OCI-LY3 (cell line): Measurements from ENCODE around the gene KDM3A.

ENCODE experiments used
- EZH2phosphoT487 ChIP-seq: fragments of 200-600 bp; shearing (Covaris generic); IDR thresholded peaks from 2 replicates; pipeline ENCODE4 v1.6.1; 2018; ENCODE audit warnings: antibody characterized with exemption, mixed run types, low read depth
- TF ChIP-seq, protein P1 (sequence below): fragments of 200-600, 300-600 bp; sonication (generic); IDR thresholded peaks from 2 replicates; pipeline ENCODE4 v1.5.1; 2014; ENCODE audit warnings: antibody characterized with exemption, low read length, low read depth

DNA sequence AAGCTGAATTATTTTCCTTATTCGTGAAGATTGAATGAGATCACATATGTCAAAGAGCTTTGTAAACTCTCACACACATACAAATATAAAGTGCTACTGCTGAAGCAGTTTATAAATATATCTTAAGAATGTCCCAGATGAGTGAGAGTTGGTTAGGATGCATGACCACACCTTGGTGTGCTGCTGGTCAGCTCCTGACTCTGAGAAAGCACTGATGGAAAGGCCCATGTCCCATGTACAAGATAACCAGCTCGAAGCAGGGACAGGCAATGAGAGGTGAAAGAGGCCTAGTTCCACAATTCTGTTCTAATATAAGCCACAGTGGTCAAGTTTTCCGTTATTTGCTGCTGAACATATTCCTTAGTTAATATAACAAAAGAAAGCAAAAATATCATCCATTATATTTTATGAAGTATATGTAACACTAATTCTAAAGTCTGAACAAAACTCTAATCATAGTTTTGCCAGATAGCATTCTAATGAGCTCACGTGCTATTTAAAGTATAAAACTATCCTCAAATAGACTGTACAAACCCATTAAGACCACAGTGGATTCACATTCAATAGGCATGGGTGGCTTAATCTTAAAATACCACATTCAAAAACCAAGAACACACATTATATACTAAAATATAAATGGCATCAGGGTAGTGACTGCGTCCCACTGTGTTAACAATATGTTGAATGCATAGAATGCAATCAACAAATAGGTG lies 72.9 kb downstream of the KDM3A start:
- TF ChIP-seq, protein P1, sequence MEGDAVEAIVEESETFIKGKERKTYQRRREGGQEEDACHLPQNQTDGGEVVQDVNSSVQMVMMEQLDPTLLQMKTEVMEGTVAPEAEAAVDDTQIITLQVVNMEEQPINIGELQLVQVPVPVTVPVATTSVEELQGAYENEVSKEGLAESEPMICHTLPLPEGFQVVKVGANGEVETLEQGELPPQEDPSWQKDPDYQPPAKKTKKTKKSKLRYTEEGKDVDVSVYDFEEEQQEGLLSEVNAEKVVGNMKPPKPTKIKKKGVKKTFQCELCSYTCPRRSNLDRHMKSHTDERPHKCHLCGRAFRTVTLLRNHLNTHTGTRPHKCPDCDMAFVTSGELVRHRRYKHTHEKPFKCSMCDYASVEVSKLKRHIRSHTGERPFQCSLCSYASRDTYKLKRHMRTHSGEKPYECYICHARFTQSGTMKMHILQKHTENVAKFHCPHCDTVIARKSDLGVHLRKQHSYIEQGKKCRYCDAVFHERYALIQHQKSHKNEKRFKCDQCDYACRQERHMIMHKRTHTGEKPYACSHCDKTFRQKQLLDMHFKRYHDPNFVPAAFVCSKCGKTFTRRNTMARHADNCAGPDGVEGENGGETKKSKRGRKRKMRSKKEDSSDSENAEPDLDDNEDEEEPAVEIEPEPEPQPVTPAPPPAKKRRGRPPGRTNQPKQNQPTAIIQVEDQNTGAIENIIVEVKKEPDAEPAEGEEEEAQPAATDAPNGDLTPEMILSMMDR, result no peak
- no peak for TF ChIP-seq EZH2phosphoT487
